Measurements from ENCODE around the gene SIGLEC5.

SIGLEC5 gene

DNA sequence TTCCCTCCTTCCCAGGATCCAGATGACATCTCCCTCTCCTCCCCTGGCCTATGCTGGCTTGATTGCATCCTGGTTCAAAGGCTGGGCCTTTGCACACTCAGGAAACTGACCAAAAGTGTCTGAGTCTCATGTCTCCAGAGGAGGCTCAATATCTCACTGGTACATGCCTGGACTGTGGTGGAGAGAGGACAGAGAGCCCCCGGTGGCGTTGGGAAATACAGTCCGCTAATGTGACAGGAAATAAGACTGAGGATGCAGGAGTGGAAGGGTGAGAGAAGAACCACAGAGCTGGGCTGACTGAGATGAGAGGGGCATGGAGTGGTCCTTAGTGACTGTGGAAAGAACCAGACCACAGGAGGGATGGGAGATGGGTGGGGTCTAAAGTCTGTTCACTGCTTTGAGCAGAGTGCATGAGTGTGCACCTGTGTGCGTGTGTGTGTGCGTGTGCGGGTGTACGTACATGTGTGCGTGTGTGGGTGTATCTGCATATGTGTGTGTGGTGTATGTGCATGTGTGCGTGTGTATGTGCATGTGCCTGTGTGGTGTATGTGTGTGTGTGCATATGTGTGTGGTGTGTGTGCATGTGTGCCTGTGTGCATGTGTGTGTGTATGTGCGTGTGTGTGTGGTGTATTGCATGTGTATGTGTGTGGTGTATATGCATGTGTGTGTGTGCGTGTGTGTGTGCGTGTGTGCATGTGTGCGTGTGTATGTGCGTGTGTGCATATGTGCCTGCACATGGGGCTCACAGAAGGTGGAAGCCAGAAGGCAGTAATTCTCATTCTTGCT, 1.9 kb downstream of the SIGLEC5 start:
- Histone ChIP-seq H3K36me3 (ENCODE audit: control insufficient read depth, insufficient read depth, low read length) (no peaks in the 10 kb centered on the region), H3K9me3 (ENCODE audit: control insufficient read depth, insufficient read depth, low read length) (no peaks in the 10 kb centered on the region), H3K27ac (ENCODE audit: low read length) (no peak overlapping the region), H3K27me3 (ENCODE audit: control insufficient read depth, insufficient read depth, low read length) (no peaks in the 10 kb centered on the region), H3K4me3 (ENCODE audit: low read length) (no peak overlapping the region), H3K4me1 (ENCODE audit: control insufficient read depth, insufficient read depth, low read length) (no peaks in the 10 kb centered on the region; the same call in 1 of the 2 replicates)
- no CpG with 5 or more reads among the region's 14 CpGs for WGBS (ENCODE audit: insufficient coverage, insufficient read length)
- no peak for DNase-seq (ENCODE audit: low read depth, low spot score)

DNA sequence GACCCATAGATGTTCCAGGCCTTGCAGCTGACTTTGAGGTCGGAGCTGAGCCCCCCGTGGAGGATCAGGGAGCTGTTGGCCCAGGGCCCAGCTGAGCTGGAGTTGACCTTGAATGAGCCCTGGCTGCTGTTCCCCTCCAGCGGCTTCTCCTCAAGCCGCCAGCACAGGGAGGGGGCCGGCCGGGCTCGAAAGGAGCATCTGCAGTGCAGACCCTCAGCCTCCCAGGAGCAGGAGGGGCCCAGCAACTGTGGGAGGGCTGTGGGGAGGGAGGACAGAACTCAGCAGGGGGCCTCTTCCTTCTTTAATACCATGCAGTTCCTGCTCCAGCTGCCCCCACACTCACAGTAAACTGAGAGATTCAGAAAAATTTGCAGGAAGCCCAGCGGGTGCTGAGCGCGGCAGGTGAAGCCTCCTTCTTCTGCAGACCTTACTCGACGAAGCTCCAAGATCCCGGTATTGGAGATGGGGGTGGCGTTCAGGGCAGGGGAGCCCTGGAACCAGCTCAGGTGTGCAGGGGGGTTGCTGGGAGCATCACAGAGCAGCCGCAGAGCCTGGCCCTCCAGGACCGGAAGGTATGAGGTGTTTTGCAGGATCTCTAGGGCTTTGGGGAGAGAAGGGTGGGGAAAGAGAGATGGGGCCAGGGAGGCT, 2.6 kb downstream of the SIGLEC5 start:
- Histone ChIP-seq H3K4me1 (ENCODE audit: control insufficient read depth, insufficient read depth, low read length) (no peaks in the 10 kb centered on the region; the same call in 1 of the 2 replicates), H3K4me3 (ENCODE audit: low read length) (no peak overlapping the region), H3K27me3 (ENCODE audit: control insufficient read depth, insufficient read depth, low read length) (no peaks in the 10 kb centered on the region), H3K9me3 (ENCODE audit: control insufficient read depth, insufficient read depth, low read length) (no peaks in the 10 kb centered on the region), H3K27ac (ENCODE audit: low read length) (no peak overlapping the region), H3K36me3 (ENCODE audit: control insufficient read depth, insufficient read depth, low read length) (no peaks in the 10 kb centered on the region)
- no CpG with 5 or more reads among the region's 16 CpGs for WGBS (ENCODE audit: insufficient coverage, insufficient read length)
- no peak for DNase-seq (ENCODE audit: low read depth, low spot score)

DNA sequence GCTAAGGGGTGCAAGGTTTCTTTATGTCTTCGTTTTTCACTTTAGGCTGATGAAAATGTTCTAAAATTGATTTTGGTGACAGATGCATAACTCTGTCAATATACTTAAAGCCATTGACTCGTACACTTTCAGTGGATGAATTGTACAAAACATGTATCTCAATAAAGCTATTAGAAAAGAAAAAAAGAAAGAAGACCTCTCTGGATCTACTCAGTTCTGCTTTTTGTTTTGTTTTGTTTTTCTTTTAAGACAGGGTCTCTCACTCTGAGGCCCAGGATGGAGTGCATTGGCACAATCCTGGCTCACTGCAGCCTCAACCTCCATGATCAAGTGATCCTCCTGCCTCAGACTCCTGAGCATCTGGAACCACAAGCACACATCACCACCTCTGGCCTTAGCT, 3.5 kb downstream of the SIGLEC5 start:
- DNase-seq (ENCODE audit: low read depth, low spot score): no peak
- no CpG with 5 or more reads among the region's 2 CpGs for WGBS (ENCODE audit: insufficient coverage, insufficient read length)
- no peak overlapping the region for H3K27ac ChIP-seq (ENCODE audit: low read length)
- H3K36me3 ChIP-seq (ENCODE audit: control insufficient read depth, insufficient read depth, low read length): no peaks in the 10 kb centered on the region
- H3K4me1 ChIP-seq (ENCODE audit: control insufficient read depth, insufficient read depth, low read length): no peaks in the 10 kb centered on the region; the same call in 1 of the 2 replicates
- no peak overlapping the region for H3K4me3 ChIP-seq (ENCODE audit: low read length)
- H3K27me3 ChIP-seq (ENCODE audit: control insufficient read depth, insufficient read depth, low read length): no peaks in the 10 kb centered on the region
- no peaks in the 10 kb centered on the region for H3K9me3 ChIP-seq (ENCODE audit: control insufficient read depth, insufficient read depth, low read length)

DNA sequence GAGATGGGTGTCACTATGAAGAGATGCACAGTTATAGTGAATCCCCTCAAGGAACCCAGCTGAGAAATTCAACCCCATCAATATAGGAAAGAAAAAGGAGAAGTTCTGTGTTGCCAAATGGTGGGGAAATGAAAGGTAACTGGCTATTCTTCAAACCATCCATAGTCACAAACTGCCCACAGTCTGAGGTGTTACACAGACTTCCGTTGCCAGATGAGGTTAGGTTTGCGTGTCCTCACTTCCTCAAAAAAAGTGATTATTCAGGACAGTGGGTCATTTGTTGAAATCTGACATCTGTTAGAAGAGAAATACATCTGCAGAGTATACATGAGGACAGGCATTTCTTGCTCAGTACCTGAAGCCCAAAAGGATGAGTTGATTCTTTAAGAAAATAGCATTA, 9.0 kb downstream of the SIGLEC5 start:
- H3K27me3 ChIP-seq (ENCODE audit: control insufficient read depth, insufficient read depth, low read length): no peaks in the 10 kb centered on the region
- WGBS (ENCODE audit: insufficient coverage, insufficient read length): no CpG with 5 or more reads among the region's 2 CpGs
- no peaks in the 10 kb centered on the region for H3K36me3 ChIP-seq (ENCODE audit: control insufficient read depth, insufficient read depth, low read length)
- H3K27ac ChIP-seq (ENCODE audit: low read length): no peak overlapping the region
- no peaks in the 10 kb centered on the region for H3K4me1 ChIP-seq (ENCODE audit: control insufficient read depth, insufficient read depth, low read length)
- H3K4me3 ChIP-seq (ENCODE audit: low read length): no peak overlapping the region
- no peak for DNase-seq (ENCODE audit: low read depth, low spot score)
- no peaks in the 10 kb centered on the region for H3K9me3 ChIP-seq (ENCODE audit: control insufficient read depth, insufficient read depth, low read length)

DNA sequence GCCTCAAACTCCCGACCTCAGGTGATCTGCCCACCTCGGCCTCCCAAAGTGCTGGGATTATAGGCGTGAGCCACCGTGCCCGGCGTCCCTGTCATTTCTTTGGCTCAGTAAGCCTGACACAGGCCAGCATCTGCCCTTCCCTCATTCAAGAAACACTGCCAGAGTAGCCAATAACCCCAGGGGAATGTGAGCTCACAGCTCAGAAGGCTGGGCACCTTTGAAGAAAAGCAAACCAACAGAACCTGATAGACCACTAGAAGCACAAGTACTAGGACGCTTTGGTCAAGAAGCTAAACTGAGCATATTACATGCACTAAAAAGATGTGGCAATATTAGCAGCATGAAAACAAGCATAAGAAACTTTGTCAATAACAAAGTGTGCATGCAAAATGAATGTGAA, 14.2 kb downstream of the SIGLEC5 start:
- Histone ChIP-seq H3K9me3 (ENCODE audit: control insufficient read depth, insufficient read depth, low read length) (no peaks in the 10 kb centered on the region), H3K36me3 (ENCODE audit: control insufficient read depth, insufficient read depth, low read length) (no peaks in the 10 kb centered on the region), H3K27ac (ENCODE audit: low read length) (no peak overlapping the region), H3K27me3 (ENCODE audit: control insufficient read depth, insufficient read depth, low read length) (no peaks in the 10 kb centered on the region), H3K4me3 (ENCODE audit: low read length) (no peak overlapping the region), H3K4me1 (ENCODE audit: control insufficient read depth, insufficient read depth, low read length) (no peaks in the 10 kb centered on the region)
- no peak for DNase-seq (ENCODE audit: low read depth, low spot score)
- no CpG with 5 or more reads among the region's 7 CpGs for WGBS (ENCODE audit: insufficient coverage, insufficient read length)

DNA sequence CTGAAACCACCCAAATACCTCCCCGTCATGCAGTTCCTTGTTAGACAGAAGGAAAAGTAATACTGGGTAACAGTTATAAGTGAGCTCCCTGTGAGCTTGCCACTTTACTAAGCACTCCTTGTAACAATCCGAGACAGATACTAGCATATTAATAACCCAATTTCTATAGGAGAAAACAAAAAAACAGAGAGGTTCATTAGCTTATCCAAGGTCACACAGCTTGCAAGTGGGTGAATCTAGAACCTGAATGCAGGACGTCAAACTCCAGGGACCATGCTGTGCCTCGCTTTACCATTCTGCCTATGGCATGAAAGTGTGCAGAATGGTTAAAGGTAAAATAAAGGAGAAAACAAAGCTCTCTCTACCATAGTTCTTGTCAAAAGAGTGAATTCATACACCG, 15.4 kb downstream of the SIGLEC5 start:
- Histone ChIP-seq H3K4me1 (ENCODE audit: control insufficient read depth, insufficient read depth, low read length) (no peaks in the 10 kb centered on the region), H3K27me3 (ENCODE audit: control insufficient read depth, insufficient read depth, low read length) (no peaks in the 10 kb centered on the region), H3K4me3 (ENCODE audit: low read length) (no peak overlapping the region), H3K36me3 (ENCODE audit: control insufficient read depth, insufficient read depth, low read length) (no peaks in the 10 kb centered on the region), H3K27ac (ENCODE audit: low read length) (no peak overlapping the region), H3K9me3 (ENCODE audit: control insufficient read depth, insufficient read depth, low read length) (no peaks in the 10 kb centered on the region)
- no CpG with 5 or more reads among the region's 5 CpGs for WGBS (ENCODE audit: insufficient coverage, insufficient read length)
- DNase-seq (ENCODE audit: low read depth, low spot score): no peak

DNA sequence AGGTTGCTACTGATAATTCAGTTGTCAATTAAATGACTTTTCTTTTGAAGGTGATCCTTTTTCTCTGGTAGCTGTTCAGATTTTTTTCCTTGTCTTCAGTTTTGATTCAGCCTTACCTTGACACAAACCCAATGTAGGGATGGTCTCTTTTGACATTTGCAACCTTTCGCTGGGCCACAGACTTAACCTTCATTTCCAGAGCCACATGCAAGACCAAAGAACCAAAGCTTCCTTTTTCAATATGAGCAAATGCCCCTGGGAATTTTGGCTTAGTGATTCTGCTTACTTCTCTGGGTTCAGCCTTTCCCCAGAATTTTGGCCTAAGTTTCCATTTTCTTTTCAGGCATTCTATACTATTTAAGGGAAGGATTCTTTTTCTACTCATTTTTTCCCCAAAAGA, 19.6 kb downstream of the SIGLEC5 start:
- H3K9me3 ChIP-seq (ENCODE audit: control insufficient read depth, insufficient read depth, low read length): no peaks in the 10 kb centered on the region
- no peaks in the 10 kb centered on the region for H3K27me3 ChIP-seq (ENCODE audit: control insufficient read depth, insufficient read depth, low read length)
- WGBS (ENCODE audit: insufficient coverage, insufficient read length): no CpG with 5 or more reads among the region's 1 CpG
- no peaks in the 10 kb centered on the region for H3K36me3 ChIP-seq (ENCODE audit: control insufficient read depth, insufficient read depth, low read length)
- H3K4me1 ChIP-seq (ENCODE audit: control insufficient read depth, insufficient read depth, low read length): no peaks in the 10 kb centered on the region
- H3K27ac ChIP-seq (ENCODE audit: low read length): no peak overlapping the region
- no peak for DNase-seq (ENCODE audit: low read depth, low spot score)
- no peak overlapping the region for H3K4me3 ChIP-seq (ENCODE audit: low read length)

DNA sequence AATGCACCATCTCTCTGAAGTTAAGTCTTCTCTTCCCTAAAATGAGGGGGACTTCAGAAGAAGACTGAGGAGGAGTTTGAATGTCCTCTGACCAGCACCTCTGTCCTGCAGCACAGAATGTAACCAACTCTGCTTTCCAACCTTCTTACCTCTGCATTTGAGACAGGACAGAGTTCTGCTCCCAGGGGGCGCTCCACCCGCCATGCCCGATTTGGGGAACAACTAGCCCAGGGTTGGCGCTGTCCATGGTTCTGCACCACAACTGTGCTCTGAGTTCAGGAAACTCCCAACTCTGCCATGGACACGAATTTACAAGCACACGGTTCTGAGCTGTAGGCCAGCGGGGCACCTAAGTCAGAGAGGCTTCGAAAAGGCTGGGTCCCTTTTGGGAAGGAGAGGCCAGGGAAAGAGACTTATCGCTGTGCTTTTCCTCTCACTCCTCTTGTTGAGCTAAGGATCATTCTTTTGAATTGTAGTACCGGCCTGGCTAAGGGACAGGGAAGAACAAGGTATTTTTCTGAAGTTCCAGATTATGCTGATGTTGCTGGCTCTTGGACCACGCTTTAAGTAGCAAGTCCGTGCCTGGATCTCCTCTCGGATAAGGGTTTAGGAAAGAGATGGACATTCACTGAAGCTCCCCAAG, 22.2 kb downstream of the SIGLEC5 start:
- Histone ChIP-seq H3K9me3 (ENCODE audit: control insufficient read depth, insufficient read depth, low read length) (no peaks in the 10 kb centered on the region), H3K36me3 (ENCODE audit: control insufficient read depth, insufficient read depth, low read length) (no peaks in the 10 kb centered on the region), H3K27ac (ENCODE audit: low read length) (no peak overlapping the region), H3K4me3 (ENCODE audit: low read length) (no peak overlapping the region), H3K4me1 (ENCODE audit: control insufficient read depth, insufficient read depth, low read length) (no peaks in the 10 kb centered on the region), H3K27me3 (ENCODE audit: control insufficient read depth, insufficient read depth, low read length) (no peaks in the 10 kb centered on the region)
- peak; percentile 78 for DNase-seq (ENCODE audit: low read depth, low spot score)
- WGBS (ENCODE audit: insufficient coverage, insufficient read length): no CpG with 5 or more reads among the region's 13 CpGs

DNA sequence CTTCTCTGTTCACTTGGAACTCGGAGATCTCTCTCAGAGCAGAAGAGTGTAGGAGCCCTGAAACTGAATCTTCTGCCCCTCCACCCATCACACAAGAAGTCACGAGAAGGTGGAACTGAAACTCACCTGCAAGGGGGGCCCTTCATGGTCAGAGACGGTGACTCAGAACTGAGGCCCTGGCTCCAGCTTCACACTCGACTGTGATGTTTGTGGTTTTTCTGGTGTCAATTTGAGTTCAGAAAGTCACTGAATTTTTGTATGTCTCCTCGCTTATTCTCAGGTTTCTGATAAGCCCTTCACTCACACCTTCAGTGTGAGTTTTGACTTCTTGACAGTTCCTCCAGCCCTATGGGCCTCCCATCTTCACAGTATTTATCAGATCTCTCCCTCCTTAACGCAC, 23.1 kb downstream of the SIGLEC5 start:
- H3K27ac ChIP-seq (ENCODE audit: low read length): no peak overlapping the region

DNA sequence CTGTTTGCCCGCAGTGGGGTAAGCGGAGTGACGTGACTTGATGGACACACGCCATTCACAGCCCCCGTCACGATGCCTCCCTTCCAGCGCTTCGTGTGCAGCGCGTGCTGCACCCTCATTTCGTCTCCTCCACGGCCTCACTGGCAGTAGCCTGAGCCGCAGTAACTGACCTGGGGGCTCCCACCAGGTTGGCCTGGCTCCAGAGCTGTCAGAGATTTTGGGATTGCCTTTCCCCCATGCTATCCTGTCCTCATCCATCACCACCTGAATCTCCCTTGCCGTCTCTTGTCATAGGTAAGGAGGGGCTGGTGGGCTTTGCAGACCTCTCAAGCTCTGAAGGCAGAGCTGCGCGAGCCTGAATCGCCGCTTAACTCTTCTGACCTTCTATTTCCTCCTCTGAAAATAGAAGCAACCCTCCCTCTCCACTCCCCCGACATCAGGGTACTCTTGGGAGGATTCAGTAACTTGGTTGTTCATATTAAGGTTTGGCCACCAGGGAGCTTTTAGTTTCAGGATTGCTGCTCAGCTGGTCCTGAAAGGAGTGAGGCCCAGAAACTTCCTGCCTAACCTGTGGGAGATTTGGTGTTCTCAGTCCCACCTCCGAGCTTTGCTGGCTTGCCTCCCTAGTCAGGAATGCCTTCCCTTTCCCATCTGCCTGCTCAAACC, 27.9 kb downstream of the SIGLEC5 start:
- no CpG with 5 or more reads among the region's 20 CpGs for WGBS (ENCODE audit: insufficient coverage, insufficient read length)
- Histone ChIP-seq H3K36me3 (ENCODE audit: control insufficient read depth, insufficient read depth, low read length) (no peaks in the 10 kb centered on the region), H3K9me3 (ENCODE audit: control insufficient read depth, insufficient read depth, low read length) (no peaks in the 10 kb centered on the region), H3K4me1 (ENCODE audit: control insufficient read depth, insufficient read depth, low read length) (no peaks in the 10 kb centered on the region), H3K27ac (ENCODE audit: low read length) (no peak overlapping the region), H3K27me3 (ENCODE audit: control insufficient read depth, insufficient read depth, low read length) (no peaks in the 10 kb centered on the region), H3K4me3 (ENCODE audit: low read length) (no peak overlapping the region)
- DNase-seq (ENCODE audit: low read depth, low spot score): no peak

More for the DNA sequence above, 23.1 kb downstream of the SIGLEC5 start:
- Histone ChIP-seq H3K36me3 (ENCODE audit: control insufficient read depth, insufficient read depth, low read length) (no peaks in the 10 kb centered on the region), H3K4me1 (ENCODE audit: control insufficient read depth, insufficient read depth, low read length) (no peaks in the 10 kb centered on the region), H3K4me3 (ENCODE audit: low read length) (no peak overlapping the region), H3K27me3 (ENCODE audit: control insufficient read depth, insufficient read depth, low read length) (no peaks in the 10 kb centered on the region), H3K9me3 (ENCODE audit: control insufficient read depth, insufficient read depth, low read length) (no peaks in the 10 kb centered on the region)
- no peak for DNase-seq (ENCODE audit: low read depth, low spot score)
- no CpG with 5 or more reads among the region's 6 CpGs for WGBS (ENCODE audit: insufficient coverage, insufficient read length)

Data from iPS DF 6.9 (cell line).